SK-N-SH treated with all-trans-retinoic acid at 6 μM for 48 hours (cell line): ENCODE measurements around the gene ADGRG6.

Experiments
- ATAC-seq: fragments of 200-7000 bp; cut with Tn5 transposase; 3 replicates; pipeline ENCODE4 v1.9.1; 2020; ENCODE audit warnings: mild to moderate bottlenecking, moderate library complexity
- ARNTL ChIP-seq: fragments of 450-650 bp; formaldehyde crosslinking; IDR thresholded peaks from 2 replicates; pipeline ENCODE4 v1.5.0; 2020; ENCODE audit warnings: low read depth, mild to moderate bottlenecking, moderate library complexity, borderline replicate concordance
- BACH2 ChIP-seq: fragments of 250-450 bp; sonication (Bioruptor Pico); IDR thresholded peaks from 2 replicates; pipeline ENCODE4 v1.9.0; 2021; ENCODE audit warnings: mild to moderate bottlenecking, borderline replicate concordance
- CSDC2 ChIP-seq: fragments of 250-450 bp; sonication (Bioruptor Pico); IDR thresholded peaks from 2 replicates; pipeline ENCODE4 v1.5.0; 2020; ENCODE audit warnings: mild to moderate bottlenecking, moderate library complexity
- ESRRG ChIP-seq: fragments of 250-450 bp; sonication (Bioruptor Pico); IDR thresholded peaks from 2 replicates; pipeline ENCODE4 v1.6.1; 2021; ENCODE audit warnings: mild to moderate bottlenecking
- GLIS3 ChIP-seq: fragments of 250-450 bp; sonication (Bioruptor Pico); IDR thresholded peaks from 2 replicates; pipeline ENCODE4 v1.5.0; 2020; ENCODE audit warnings: mild to moderate bottlenecking, moderate library complexity
- ISL1 ChIP-seq: fragments of 250-450 bp; sonication (Bioruptor Pico); IDR thresholded peaks from 2 replicates; pipeline ENCODE4 v2.1.2; 2022; ENCODE audit warnings: mild to moderate bottlenecking, moderate library complexity
- OSR1 ChIP-seq: fragments of 250-450 bp; sonication (Bioruptor Pico); IDR thresholded peaks from 2 replicates; pipeline ENCODE4 v1.8.0; 2022; ENCODE audit warnings: moderate library complexity, mild to moderate bottlenecking, inconsistent platforms
- PPARA ChIP-seq: fragments of 250-450 bp; sonication (Bioruptor Pico); IDR thresholded peaks from 2 replicates; pipeline ENCODE4 v1.5.0; 2020; ENCODE audit warnings: mild to moderate bottlenecking, borderline replicate concordance
- RARB ChIP-seq: fragments of 250-450 bp; sonication (Bioruptor Pico); IDR thresholded peaks from 2 replicates; pipeline ENCODE4 v1.8.0; 2021; ENCODE audit warnings: mild to moderate bottlenecking, moderate library complexity
- TCF4 ChIP-seq: fragments of 250-450 bp; sonication (Bioruptor Pico); IDR thresholded peaks from 2 replicates; pipeline ENCODE4 v1.8.0; 2021; ENCODE audit warnings: mild to moderate bottlenecking, moderate library complexity, borderline replicate concordance
- TOX ChIP-seq: fragments of 250-450 bp; sonication (Bioruptor Pico); IDR thresholded peaks from 2 replicates; pipeline ENCODE4 v1.8.0; 2021; ENCODE audit warnings: mild to moderate bottlenecking, moderate library complexity, borderline replicate concordance
- ZC3H10 ChIP-seq: fragments of 250-450 bp; sonication (Bioruptor Pico); IDR thresholded peaks from 2 replicates; pipeline ENCODE4 v1.5.1; 2021; ENCODE audit warnings: mild to moderate bottlenecking, moderate library complexity
- ZFP3 ChIP-seq: fragments of 250-450 bp; sonication (Bioruptor Pico); IDR thresholded peaks from 2 replicates; pipeline ENCODE4 v1.5.0; 2020; ENCODE audit warnings: mild to moderate bottlenecking, moderate library complexity
- ZFP30 ChIP-seq: fragments of 450-650 bp; formaldehyde crosslinking; IDR thresholded peaks from 2 replicates; pipeline ENCODE4 v1.5.0; 2022; ENCODE audit warnings: mild to moderate bottlenecking, moderate library complexity
- ZNF565 ChIP-seq: fragments of 450-650 bp; formaldehyde crosslinking; conservative IDR thresholded peaks from 2 replicates; pipeline ENCODE4 v1.5.0; 2020; ENCODE audit warnings: low read depth, mild to moderate bottlenecking, moderate library complexity
- ZNF70 ChIP-seq: fragments of 450-650 bp; formaldehyde crosslinking; IDR thresholded peaks from 2 replicates; pipeline ENCODE4 v1.5.0; 2020; ENCODE audit warnings: mild to moderate bottlenecking, moderate library complexity
- ZNF8 ChIP-seq: fragments of 450-650 bp; formaldehyde crosslinking; IDR thresholded peaks from 2 replicates; pipeline ENCODE4 v1.5.0; 2020; ENCODE audit warnings: mild to moderate bottlenecking, moderate library complexity
- TF ChIP-seq, protein P1 (sequence below): fragments of 250-450 bp; sonication (Bioruptor Pico); IDR thresholded peaks from 2 replicates; pipeline ENCODE4 v1.8.0; 2021; ENCODE audit warnings: low read depth, mild to moderate bottlenecking, moderate library complexity, borderline replicate concordance
- TF ChIP-seq, protein P2 (sequence below): fragments of 250-450 bp; sonication (Bioruptor Pico); IDR thresholded peaks from 2 replicates; pipeline ENCODE4 v1.5.0; 2020; ENCODE audit warnings: mild to moderate bottlenecking, moderate library complexity
- TF ChIP-seq, protein P3 (sequence below): fragments of 250-450 bp; sonication (Bioruptor Pico); IDR thresholded peaks from 2 replicates; pipeline ENCODE4 v1.5.1; 2021; ENCODE audit warnings: mild to moderate bottlenecking, moderate library complexity
- TF ChIP-seq, protein P4 (sequence below): fragments of 250-450 bp; sonication (Bioruptor Pico); IDR thresholded peaks from 2 replicates; pipeline ENCODE4 v1.5.1; 2020; ENCODE audit warnings: low read depth, mild to moderate bottlenecking, moderate library complexity
- TF ChIP-seq, protein P5 (sequence below): fragments of 250-450 bp; sonication (Bioruptor Pico); IDR thresholded peaks from 2 replicates; pipeline ENCODE4 v1.8.0; 2020; ENCODE audit warnings: mild to moderate bottlenecking, moderate library complexity, borderline replicate concordance

Gene ADGRG6

DNA sequence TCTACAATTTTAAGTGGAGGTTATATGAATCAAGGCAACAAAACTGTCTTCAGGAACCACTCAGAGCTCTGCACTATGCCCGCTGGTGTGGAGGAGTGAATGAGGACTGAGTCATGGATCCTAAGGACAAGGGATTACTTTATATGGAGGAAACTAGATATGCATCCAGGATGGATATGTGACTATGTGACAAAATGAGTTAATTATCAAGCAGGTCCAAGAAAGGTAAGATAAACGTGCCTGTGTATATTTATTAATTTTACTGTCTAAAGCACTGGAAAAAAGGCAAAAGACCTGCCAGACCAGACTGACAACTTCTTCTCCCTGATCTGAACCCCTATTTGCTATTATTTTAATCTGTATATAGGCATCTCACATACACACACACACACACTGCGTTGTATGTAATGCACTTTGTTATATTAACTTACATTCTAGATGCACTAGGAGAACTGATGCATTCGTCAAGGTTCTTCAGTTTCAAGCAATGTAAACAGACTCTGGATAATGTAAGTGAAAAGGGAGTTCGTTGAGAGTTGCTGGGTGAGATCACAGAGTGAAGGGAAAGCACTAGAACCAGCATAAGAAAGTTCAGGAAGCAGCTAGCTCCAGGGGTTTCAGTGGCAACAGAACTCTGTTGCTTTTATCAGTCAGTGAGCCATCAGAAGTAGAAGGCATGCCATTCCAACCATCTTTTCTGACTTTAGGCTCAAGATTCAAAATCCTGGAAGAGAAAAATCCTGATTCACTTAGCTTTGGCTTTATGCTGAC, 26.4 kb upstream of the ADGRG6 start:
- ATAC-seq = peak; percentile 76
- TF ChIP-seq ISL1 = no peak
- TF ChIP-seq, protein P1, sequence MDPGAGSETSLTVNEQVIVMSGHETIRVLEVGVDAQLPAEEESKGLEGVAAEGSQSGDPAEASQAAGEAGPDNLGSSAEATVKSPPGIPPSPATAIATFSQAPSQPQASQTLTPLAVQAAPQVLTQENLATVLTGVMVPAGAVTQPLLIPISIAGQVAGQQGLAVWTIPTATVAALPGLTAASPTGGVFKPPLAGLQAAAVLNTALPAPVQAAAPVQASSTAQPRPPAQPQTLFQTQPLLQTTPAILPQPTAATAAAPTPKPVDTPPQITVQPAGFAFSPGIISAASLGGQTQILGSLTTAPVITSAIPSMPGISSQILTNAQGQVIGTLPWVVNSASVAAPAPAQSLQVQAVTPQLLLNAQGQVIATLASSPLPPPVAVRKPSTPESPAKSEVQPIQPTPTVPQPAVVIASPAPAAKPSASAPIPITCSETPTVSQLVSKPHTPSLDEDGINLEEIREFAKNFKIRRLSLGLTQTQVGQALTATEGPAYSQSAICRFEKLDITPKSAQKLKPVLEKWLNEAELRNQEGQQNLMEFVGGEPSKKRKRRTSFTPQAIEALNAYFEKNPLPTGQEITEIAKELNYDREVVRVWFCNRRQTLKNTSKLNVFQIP (CRISPR knock-in tag) = no peak
- no peak for TF ChIP-seq ZFP3
- TF ChIP-seq PPARA (CRISPR knock-in tag) = no peak
- TF ChIP-seq CSDC2 (CRISPR knock-in tag) = no peak
- no peak for TF ChIP-seq ZNF565 (CRISPR knock-in tag)
- no peak for TF ChIP-seq BACH2
- no peak for TF ChIP-seq ZNF70 (CRISPR knock-in tag)
- no peak for TF ChIP-seq ZNF8
- TF ChIP-seq, protein P2, sequence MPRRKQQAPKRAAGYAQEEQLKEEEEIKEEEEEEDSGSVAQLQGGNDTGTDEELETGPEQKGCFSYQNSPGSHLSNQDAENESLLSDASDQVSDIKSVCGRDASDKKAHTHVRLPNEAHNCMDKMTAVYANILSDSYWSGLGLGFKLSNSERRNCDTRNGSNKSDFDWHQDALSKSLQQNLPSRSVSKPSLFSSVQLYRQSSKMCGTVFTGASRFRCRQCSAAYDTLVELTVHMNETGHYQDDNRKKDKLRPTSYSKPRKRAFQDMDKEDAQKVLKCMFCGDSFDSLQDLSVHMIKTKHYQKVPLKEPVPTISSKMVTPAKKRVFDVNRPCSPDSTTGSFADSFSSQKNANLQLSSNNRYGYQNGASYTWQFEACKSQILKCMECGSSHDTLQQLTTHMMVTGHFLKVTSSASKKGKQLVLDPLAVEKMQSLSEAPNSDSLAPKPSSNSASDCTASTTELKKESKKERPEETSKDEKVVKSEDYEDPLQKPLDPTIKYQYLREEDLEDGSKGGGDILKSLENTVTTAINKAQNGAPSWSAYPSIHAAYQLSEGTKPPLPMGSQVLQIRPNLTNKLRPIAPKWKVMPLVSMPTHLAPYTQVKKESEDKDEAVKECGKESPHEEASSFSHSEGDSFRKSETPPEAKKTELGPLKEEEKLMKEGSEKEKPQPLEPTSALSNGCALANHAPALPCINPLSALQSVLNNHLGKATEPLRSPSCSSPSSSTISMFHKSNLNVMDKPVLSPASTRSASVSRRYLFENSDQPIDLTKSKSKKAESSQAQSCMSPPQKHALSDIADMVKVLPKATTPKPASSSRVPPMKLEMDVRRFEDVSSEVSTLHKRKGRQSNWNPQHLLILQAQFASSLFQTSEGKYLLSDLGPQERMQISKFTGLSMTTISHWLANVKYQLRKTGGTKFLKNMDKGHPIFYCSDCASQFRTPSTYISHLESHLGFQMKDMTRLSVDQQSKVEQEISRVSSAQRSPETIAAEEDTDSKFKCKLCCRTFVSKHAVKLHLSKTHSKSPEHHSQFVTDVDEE (CRISPR knock-in tag) = no peak

DNA sequence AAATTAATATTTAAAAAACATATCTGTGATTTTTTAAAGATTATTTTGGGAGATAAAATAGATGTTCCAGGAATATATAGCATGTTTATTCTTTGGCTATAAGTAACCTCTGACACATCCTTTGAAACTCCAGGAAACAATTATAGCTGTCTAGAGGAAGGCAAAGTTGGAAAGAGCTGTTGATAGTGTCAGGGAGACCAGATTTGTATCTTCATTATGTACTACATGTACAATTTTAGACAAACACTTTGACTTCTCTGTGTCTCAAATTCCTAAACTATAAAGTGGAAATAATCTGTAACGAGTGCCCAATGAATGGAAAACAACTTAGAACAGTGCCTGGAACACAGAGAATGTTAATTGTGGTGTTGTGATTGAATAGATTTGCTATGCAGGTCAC, 25.6 kb upstream of the ADGRG6 start:
- no peak for ATAC-seq
- no peak for TF ChIP-seq ZNF8

DNA sequence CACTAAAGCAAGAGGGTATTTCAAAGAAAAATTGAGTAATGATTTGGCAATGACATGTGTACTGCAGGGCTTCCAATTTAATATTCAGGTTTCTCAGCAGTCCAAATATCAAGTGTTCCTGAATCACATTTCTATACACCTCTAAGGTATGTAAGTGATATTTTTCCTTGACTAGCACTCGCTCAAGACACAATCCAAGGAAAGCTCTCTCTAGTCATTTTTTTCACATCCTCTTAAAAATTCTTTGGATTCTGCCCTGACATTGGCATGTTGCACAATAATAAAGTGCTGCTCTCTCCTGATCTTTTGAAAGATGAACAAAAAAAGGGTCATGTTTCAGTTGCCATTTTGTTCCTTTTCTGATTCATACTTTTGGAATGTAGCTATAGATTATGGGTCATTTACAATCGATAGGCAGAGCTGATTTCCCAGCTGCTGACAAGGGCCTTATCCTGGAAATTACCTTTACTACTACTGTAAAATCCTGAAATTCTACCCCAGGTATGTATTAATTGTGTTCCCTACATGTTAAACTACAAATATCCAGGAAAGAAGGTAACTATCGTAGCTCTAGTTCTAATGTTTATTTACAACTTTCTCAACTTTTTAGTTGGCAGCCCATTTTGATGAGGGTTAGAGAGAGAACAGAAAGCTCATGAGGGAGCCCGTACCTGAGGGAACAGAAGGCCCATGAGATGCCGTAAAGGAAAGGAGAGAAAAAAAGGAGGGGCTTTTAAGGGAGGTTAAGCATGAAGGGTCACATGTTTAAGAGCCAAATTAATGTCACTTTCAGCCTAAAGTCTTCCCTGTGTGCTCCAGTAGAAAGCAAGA, 22.2 kb upstream of the ADGRG6 start:
- TF ChIP-seq ZFP3 = no peak
- TF ChIP-seq ZNF70 (CRISPR knock-in tag) = no peak
- TF ChIP-seq ZFP30 (CRISPR knock-in tag) = no peak
- TF ChIP-seq, protein P3, sequence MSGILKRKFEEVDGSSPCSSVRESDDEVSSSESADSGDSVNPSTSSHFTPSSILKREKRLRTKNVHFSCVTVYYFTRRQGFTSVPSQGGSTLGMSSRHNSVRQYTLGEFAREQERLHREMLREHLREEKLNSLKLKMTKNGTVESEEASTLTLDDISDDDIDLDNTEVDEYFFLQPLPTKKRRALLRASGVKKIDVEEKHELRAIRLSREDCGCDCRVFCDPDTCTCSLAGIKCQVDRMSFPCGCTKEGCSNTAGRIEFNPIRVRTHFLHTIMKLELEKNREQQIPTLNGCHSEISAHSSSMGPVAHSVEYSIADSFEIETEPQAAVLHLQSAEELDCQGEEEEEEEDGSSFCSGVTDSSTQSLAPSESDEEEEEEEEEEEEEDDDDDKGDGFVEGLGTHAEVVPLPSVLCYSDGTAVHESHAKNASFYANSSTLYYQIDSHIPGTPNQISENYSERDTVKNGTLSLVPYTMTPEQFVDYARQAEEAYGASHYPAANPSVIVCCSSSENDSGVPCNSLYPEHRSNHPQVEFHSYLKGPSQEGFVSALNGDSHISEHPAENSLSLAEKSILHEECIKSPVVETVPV (CRISPR knock-in tag) = no peak
- TF ChIP-seq PPARA (CRISPR knock-in tag) = no peak
- no peak for TF ChIP-seq OSR1 (CRISPR knock-in tag)
- TF ChIP-seq RARB (CRISPR knock-in tag) = no peak
- no peak for TF ChIP-seq TCF4
- no peak for TF ChIP-seq ARNTL (CRISPR knock-in tag)
- TF ChIP-seq ZNF565 (CRISPR knock-in tag) = no peak
- TF ChIP-seq, protein P4, sequence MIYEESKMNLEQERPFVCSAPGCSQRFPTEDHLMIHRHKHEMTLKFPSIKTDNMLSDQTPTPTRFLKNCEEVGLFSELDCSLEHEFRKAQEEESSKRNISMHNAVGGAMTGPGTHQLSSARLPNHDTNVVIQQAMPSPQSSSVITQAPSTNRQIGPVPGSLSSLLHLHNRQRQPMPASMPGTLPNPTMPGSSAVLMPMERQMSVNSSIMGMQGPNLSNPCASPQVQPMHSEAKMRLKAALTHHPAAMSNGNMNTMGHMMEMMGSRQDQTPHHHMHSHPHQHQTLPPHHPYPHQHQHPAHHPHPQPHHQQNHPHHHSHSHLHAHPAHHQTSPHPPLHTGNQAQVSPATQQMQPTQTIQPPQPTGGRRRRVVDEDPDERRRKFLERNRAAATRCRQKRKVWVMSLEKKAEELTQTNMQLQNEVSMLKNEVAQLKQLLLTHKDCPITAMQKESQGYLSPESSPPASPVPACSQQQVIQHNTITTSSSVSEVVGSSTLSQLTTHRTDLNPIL = no peak
- TF ChIP-seq ISL1 = no peak
- TF ChIP-seq ZNF8 = no peak
- TF ChIP-seq ESRRG (CRISPR knock-in tag) = no peak
- TF ChIP-seq, all 23 proteins: peak for 0
- ATAC-seq = peak; percentile 51

DNA sequence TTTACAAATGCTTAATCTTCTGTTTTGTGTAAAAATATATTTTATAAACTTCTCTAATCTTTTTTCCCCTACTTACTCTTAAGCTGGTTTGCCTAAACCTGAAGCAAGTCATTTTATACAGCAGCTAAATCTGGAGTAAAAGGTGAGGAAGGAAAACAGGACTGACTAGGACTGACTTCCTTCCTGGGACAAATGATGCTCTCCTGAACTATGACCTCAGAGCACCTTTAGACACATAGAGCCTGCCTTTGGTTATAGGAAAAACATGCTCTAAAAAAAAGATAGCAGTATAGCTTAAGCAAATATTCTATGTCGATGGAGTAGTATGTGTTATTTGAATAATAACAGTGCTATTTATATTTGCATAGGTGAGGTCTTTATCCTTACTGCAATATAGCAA, 21.5 kb upstream of the ADGRG6 start:
- ATAC-seq = no peak
- TF ChIP-seq, protein P2 (CRISPR knock-in tag) = no peak
- TF ChIP-seq BACH2 = no peak
- no peak for TF ChIP-seq ARNTL (CRISPR knock-in tag)
- TF ChIP-seq, protein P5, sequence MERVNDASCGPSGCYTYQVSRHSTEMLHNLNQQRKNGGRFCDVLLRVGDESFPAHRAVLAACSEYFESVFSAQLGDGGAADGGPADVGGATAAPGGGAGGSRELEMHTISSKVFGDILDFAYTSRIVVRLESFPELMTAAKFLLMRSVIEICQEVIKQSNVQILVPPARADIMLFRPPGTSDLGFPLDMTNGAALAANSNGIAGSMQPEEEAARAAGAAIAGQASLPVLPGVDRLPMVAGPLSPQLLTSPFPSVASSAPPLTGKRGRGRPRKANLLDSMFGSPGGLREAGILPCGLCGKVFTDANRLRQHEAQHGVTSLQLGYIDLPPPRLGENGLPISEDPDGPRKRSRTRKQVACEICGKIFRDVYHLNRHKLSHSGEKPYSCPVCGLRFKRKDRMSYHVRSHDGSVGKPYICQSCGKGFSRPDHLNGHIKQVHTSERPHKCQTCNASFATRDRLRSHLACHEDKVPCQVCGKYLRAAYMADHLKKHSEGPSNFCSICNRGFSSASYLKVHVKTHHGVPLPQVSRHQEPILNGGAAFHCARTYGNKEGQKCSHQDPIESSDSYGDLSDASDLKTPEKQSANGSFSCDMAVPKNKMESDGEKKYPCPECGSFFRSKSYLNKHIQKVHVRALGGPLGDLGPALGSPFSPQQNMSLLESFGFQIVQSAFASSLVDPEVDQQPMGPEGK = no peak
- TF ChIP-seq RARB (CRISPR knock-in tag) = no peak
- TF ChIP-seq ZC3H10 (CRISPR knock-in tag) = no peak
- TF ChIP-seq CSDC2 (CRISPR knock-in tag) = no peak
- no peak for TF ChIP-seq OSR1 (CRISPR knock-in tag)
- TF ChIP-seq ISL1 = no peak
- no peak for TF ChIP-seq TOX
- no peak for TF ChIP-seq GLIS3 (CRISPR knock-in tag)
